ENCODE results near the gene SGIP1.
A peak's percentile ranks its signal among the peaks of the same experiment; 100 is the strongest.

SGIP1 gene

GRCh38 chr1:66556161-66556611 is 22.2 kb downstream of the SGIP1 start:
- peak; percentile 56 for DNase-seq

GRCh38 chr1:66557157-66557556 is 23.2 kb downstream of the SGIP1 start:
- no peak for DNase-seq

GRCh38 chr1:66559517-66559916 is 25.6 kb downstream of the SGIP1 start:
- DNase-seq: no peak

GRCh38 chr1:66562561-66562960 is 28.6 kb downstream of the SGIP1 start:
- no peak for DNase-seq

GRCh38 chr1:66563094-66563800 is 29.3 kb downstream of the SGIP1 start:
- DNase-seq: no peak

- no peak for DNase-seq
These were observed 30.1 kb downstream of the SGIP1 start for GRCh38 chr1:66563941-66564630.

- no peak for DNase-seq
These were observed 36.2 kb downstream of the SGIP1 start for GRCh38 chr1:66570196-66570595.

GRCh38 chr1:66571789-66572188 is 37.8 kb downstream of the SGIP1 start:
- DNase-seq: no peak

GRCh38 chr1:66575739-66576138 is 41.8 kb downstream of the SGIP1 start:
- peak; percentile 92 for DNase-seq

GRCh38 chr1:66576645-66577044 is 42.7 kb downstream of the SGIP1 start:
- peak; percentile 16 for DNase-seq

GRCh38 chr1:66578841-66579240 is 44.9 kb downstream of the SGIP1 start:
- no peak for DNase-seq

GRCh38 chr1:66580081-66580480 is 46.1 kb downstream of the SGIP1 start:
- no peak for DNase-seq

GRCh38 chr1:66583021-66583420 is 49.1 kb downstream of the SGIP1 start:
- no peak for DNase-seq

GRCh38 chr1:66585002-66585401 is 51.0 kb downstream of the SGIP1 start:
- DNase-seq: no peak

GRCh38 chr1:66589326-66589725 is 55.4 kb downstream of the SGIP1 start:
- no peak for DNase-seq

GRCh38 chr1:66592106-66592507 is 58.2 kb downstream of the SGIP1 start:
- peak; percentile 59 for DNase-seq

- no peak for DNase-seq
These were observed 62.2 kb downstream of the SGIP1 start for GRCh38 chr1:66596191-66596590.

GRCh38 chr1:66597500-66597899 is 63.5 kb downstream of the SGIP1 start:
- DNase-seq: no peak

GRCh38 chr1:66598670-66599069 is 64.7 kb downstream of the SGIP1 start:
- no peak for DNase-seq

- no peak for DNase-seq
These were observed 65.4 kb downstream of the SGIP1 start for GRCh38 chr1:66599346-66599745.

- no peak for DNase-seq
These were observed 66.2 kb downstream of the SGIP1 start for GRCh38 chr1:66599899-66600737.

- DNase-seq: no peak
These were observed 71.6 kb downstream of the SGIP1 start for GRCh38 chr1:66605419-66605997.

- no peak for DNase-seq
These were observed 72.6 kb downstream of the SGIP1 start for GRCh38 chr1:66606362-66607065.
